GM12864 (cell line): Measurements from ENCODE around the gene CASP14.
"Not testable (repeated sequence)": the region's sequence is repeated elsewhere in the genome, so short reads cannot be mapped to it uniquely, and the experiment has no call there.

ENCODE experiments used
- DNase-seq: peaks from one replicate; pipeline ENCODE4 v3.0.0-alpha.2; 2011; ENCODE audit warnings: low read depth
- H3K4me3 ChIP-seq: 2 replicates; pipeline ENCODE4 v1.5.1; 2011; ENCODE audit warnings: mild to moderate bottlenecking, low read depth, low read length, control low read depth
- CTCF ChIP-seq: IDR thresholded peaks from 2 replicates; pipeline ENCODE4 v1.5.1; 2011; ENCODE audit warnings: low read depth, mild to moderate bottlenecking, moderate library complexity, low read length, control low read depth, inconsistent platforms; ENCODE audit errors: missing control alignments

CASP14 gene

GRCh38 chr19:15042003-15042402, 7.3 kb upstream of the CASP14 start:
- no peak for TF ChIP-seq CTCF
- DNase-seq: no peak
- H3K4me3 ChIP-seq: no peak overlapping the region

GRCh38 chr19:15042826-15043225, 6.5 kb upstream of the CASP14 start:
- TF ChIP-seq CTCF: no peak
- no peak for DNase-seq
- H3K4me3 ChIP-seq: no peak overlapping the region

- H3K4me3 ChIP-seq: no peak overlapping the region
- DNase-seq: no peak
- TF ChIP-seq CTCF: no peak
Observed at GRCh38 chr19:15045506-15045905, 3.8 kb upstream of the CASP14 start.

GRCh38 chr19:15047680-15048079, 1.6 kb upstream of the CASP14 start:
- no peak for DNase-seq
- TF ChIP-seq CTCF: no peak
- H3K4me3 ChIP-seq: no peak overlapping the region

GRCh38 chr19:15048128-15048527, 1.2 kb upstream of the CASP14 start:
- no peak for TF ChIP-seq CTCF
- no peak for DNase-seq
- no peak overlapping the region for H3K4me3 ChIP-seq

- no peak overlapping the region for H3K4me3 ChIP-seq
- DNase-seq: no peak
- no peak for TF ChIP-seq CTCF
Observed at GRCh38 chr19:15050639-15051038, 1.4 kb downstream of the CASP14 start.

- no peak for TF ChIP-seq CTCF
- DNase-seq: no peak
Observed at GRCh38 chr19:15062036-15062435, 12.8 kb downstream of the CASP14 start.

GRCh38 chr19:15070386-15070785, 21.1 kb downstream of the CASP14 start:
- not testable (repeated sequence) for DNase-seq, H3K4me3 ChIP-seq

More at GRCh38 chr19:15062036-15062435, 12.8 kb downstream of the CASP14 start:
- H3K4me3 ChIP-seq: no peak overlapping the region
